ENCODE data around the gene OSBPL8.

- TF ChIP-seq SPI1 (IDR thresholded peaks at IDR 0.05; ENCODE audit: low read depth, low read length) (no peak), TAF1 (IDR thresholded peaks at IDR 0.05; ENCODE audit: low read depth, low read length) (no peak), POLR2AphosphoS5 (IDR thresholded peaks at IDR 0.05; ENCODE audit: low read depth, low read length) (no peak), POLR2A (IDR thresholded peaks at IDR 0.05; ENCODE audit: low read depth, low read length) (no peak), POU2F2 (IDR thresholded peaks at IDR 0.05; ENCODE audit: low read depth, low read length) (no peak)
Observed at GRCh38 chr12:76340680-76341435, 218.7 kb downstream of the OSBPL8 start.

All from GM12891 (cell line).